Caki2 (cell line): ENCODE measurements around the gene MADD. TPM values are rescaled to one million over a fixed set of nuclear protein-coding genes. Genes with fewer than 3 reads are reported as not detected.

Experiments
- total RNA-seq: library from RNA; depleted of rRNA; stranded (reverse); fragments of >200 nt; shearing (Covaris generic); gene quantifications from 2 replicates; pipeline ENCODE4 v1.2.3, GENCODE V29; 2014; ENCODE audit warnings: low replicate concordance; rRNA removed

The MADD gene
- total RNA-seq, 1 experiment from 2014 or later, result 3.1 TPM

Other genes with a start within 250 kb of the MADD start
- gene ARFGAP2, start 93.3 kb upstream of the MADD start, total RNA-seq, result 77.9 and 114 TPM in 2 replicates
- 31.9 and 35.9 TPM in 2 replicates for gene PACSIN3, start 83.7 kb upstream of the MADD start, total RNA-seq
- 49.6 and 52.1 TPM in 2 replicates for gene DDB2, start 55.2 kb upstream of the MADD start, total RNA-seq
- gene ACP2, start 21.3 kb upstream of the MADD start, total RNA-seq, result 2.8 and 12.3 TPM in 2 replicates
- gene NR1H3, start 12.1 kb upstream of the MADD start, total RNA-seq, result 2.2 and 14.0 TPM in 2 replicates
- gene MYBPC3, start 82.6 kb downstream of the MADD start, total RNA-seq, result not detected in 2 replicates
- gene SPI1, start 108.4 kb downstream of the MADD start, total RNA-seq, result not detected in 2 replicates
- 46.2 and 86.8 TPM in 2 replicates for gene SLC39A13, start 138.5 kb downstream of the MADD start, total RNA-seq
- gene PSMC3, start 156.3 kb downstream of the MADD start, total RNA-seq, result 72.1 and 77.7 TPM in 2 replicates
- gene RAPSN, start 179.0 kb downstream of the MADD start, total RNA-seq, result not detected in 2 replicates